K562 (cell line): ENCODE measurements around the gene ZNF740. TPM values are rescaled to one million over a fixed set of nuclear protein-coding genes. Genes with fewer than 3 reads are reported as not detected.

Experiments
- CBX8 ChIP-seq: fragments of 200-600 bp; sonication (generic); IDR thresholded peaks from 2 replicates; pipeline ENCODE4 v1.6.1; 2012; ENCODE audit warnings: borderline replicate concordance, mixed run types, low read depth, mild to moderate bottlenecking, moderate library complexity, mixed read lengths, low read length, control low read depth, inconsistent platforms; ENCODE audit not compliant: poor library complexity, severe bottlenecking; ENCODE audit errors: extremely low read depth
- FOXK2 ChIP-seq, 2 experiments: fragments of 450-650 bp; IDR thresholded peaks in 1 of 2; conservative IDR thresholded peaks in 1 of 2; 2 replicates each; pipeline ENCODE4 v1.6.1; 2016; ENCODE audit warnings: low read depth in 2 of 2, mild to moderate bottlenecking in 1 of 2
- GTF2E2 ChIP-seq: fragments of 200-800 bp; sonication (Bioruptor generic); IDR thresholded peaks from 2 replicates; pipeline ENCODE4 v1.6.1; 2016; ENCODE audit warnings: missing genetic modification characterization, missing compliant biosample characterization
- MAX ChIP-seq: sonication (generic); formaldehyde crosslinking; IDR thresholded peaks from 2 replicates; pipeline ENCODE4 v1.9.0; 2022; ENCODE audit warnings: mild to moderate bottlenecking, missing genetic modification reagents
- MCM7 ChIP-seq, 2 experiments: fragments of 450-650 bp; IDR thresholded peaks; 2 replicates each; pipeline ENCODE4 v1.6.1; 2016 to 2018
- MNT ChIP-seq, 2 experiments: fragments of 450-650 bp; conservative IDR thresholded peaks; 2 replicates each; pipeline ENCODE4 v1.6.1; 2017; ENCODE audit warnings: mild to moderate bottlenecking in 2 of 2, moderate library complexity in 2 of 2
- NONO ChIP-seq, 2 experiments: fragments of 200-400 bp in 1 of 2; fragments of 450-650 bp in 1 of 2; formaldehyde crosslinking in 1 of 2; IDR thresholded peaks; 2 replicates each; pipeline ENCODE4 v1.6.1; 2017; ENCODE audit warnings: low read depth in 2 of 2, mild to moderate bottlenecking in 2 of 2, moderate library complexity in 2 of 2, low read length in 1 of 2
- POLR3G ChIP-seq: IDR thresholded peaks from 2 replicates; pipeline ENCODE4 v1.6.1; 2011; ENCODE audit not compliant: insufficient read length, insufficient replicate concordance; ENCODE audit errors: extremely low read depth
- RBBP5 ChIP-seq: fragments of 200-600 bp; sonication (generic); IDR thresholded peaks from 2 replicates; pipeline ENCODE4 v1.6.1; 2012; ENCODE audit warnings: borderline replicate concordance, mild to moderate bottlenecking, low read length, control low read depth, inconsistent platforms; ENCODE audit not compliant: insufficient read depth, poor library complexity, severe bottlenecking
- RNF219 ChIP-seq: fragments of 250-450 bp; sonication (Bioruptor Pico); IDR thresholded peaks from 2 replicates; pipeline ENCODE4 v1.5.0; 2022; ENCODE audit warnings: mild to moderate bottlenecking
- SP1 ChIP-seq: sonication (generic); formaldehyde crosslinking; IDR thresholded peaks from 2 replicates; pipeline ENCODE4 v1.8.1; 2022; ENCODE audit warnings: mild to moderate bottlenecking, missing genetic modification reagents
- SREBF1 ChIP-seq: fragments of 150-350 bp; IDR thresholded peaks from 2 replicates; pipeline ENCODE4 v1.6.1; 2014; ENCODE audit warnings: antibody characterized with exemption, low read depth, low read length, borderline replicate concordance
- TEAD1 ChIP-seq, 2 experiments: fragments of 450-650 bp in 1 of 2; sonication (generic) in 1 of 2; formaldehyde crosslinking; IDR thresholded peaks; 2 replicates each; pipeline versions ENCODE4 v1.4.0 to v1.8.0; 2020 to 2022; ENCODE audit warnings: mild to moderate bottlenecking in 2 of 2, missing genetic modification reagents in 1 of 2
- TEAD2 ChIP-seq: fragments of 450-650 bp; IDR thresholded peaks from 2 replicates; pipeline ENCODE4 v1.6.1; 2016; ENCODE audit warnings: missing genetic modification characterization, control low read depth, missing compliant biosample characterization
- YY1 ChIP-seq, 3 experiments: IDR thresholded peaks; 2 replicates each; pipeline ENCODE4 v1.6.1; 2011; ENCODE audit warnings: low read length in 2 of 3, mild to moderate bottlenecking in 2 of 3, moderate library complexity in 2 of 3, borderline replicate concordance in 1 of 3, control low read depth in 1 of 3, low read depth in 1 of 3; ENCODE audit not compliant: insufficient read depth in 3 of 3, insufficient replicate concordance in 2 of 3, control insufficient read depth in 1 of 3, insufficient read length in 1 of 3; ENCODE audit errors: extremely low read depth in 1 of 3
- ZBTB2 ChIP-seq: fragments of 450-650 bp; IDR thresholded peaks from 2 replicates; pipeline ENCODE4 v1.6.1; 2016; ENCODE audit warnings: antibody characterized with exemption
- ZBTB43 ChIP-seq: sonication (generic); formaldehyde crosslinking; IDR thresholded peaks from 2 replicates; pipeline ENCODE4 v1.8.0; 2023; ENCODE audit warnings: mild to moderate bottlenecking, missing genetic modification reagents
- ZBTB7A ChIP-seq: IDR thresholded peaks from 2 replicates; pipeline ENCODE4 v1.6.1; 2011; ENCODE audit warnings: low read depth, mild to moderate bottlenecking, low read length, moderate library complexity, borderline replicate concordance; ENCODE audit not compliant: control insufficient read depth
- ZFPM2 ChIP-seq: fragments of 250-450 bp; sonication (Bioruptor Pico); IDR thresholded peaks from 2 replicates; pipeline ENCODE4 v1.5.1; 2022; ENCODE audit warnings: mild to moderate bottlenecking
- polyA plus RNA-seq, 8 experiments: library from polyadenylated mRNA; depleted of rRNA in 4 of 8; stranded (reverse) in 5 of 8; unstranded in 3 of 8; fragments of >200 nt; fragmentation: Nextera tagmentation in 2 of 8; fragmentation: Illumina TruSeq in 1 of 8; extraction: Ambion mirVana in 2 of 8; extraction: Trizol in 1 of 8; gene quantifications; 2 replicates each; pipeline versions ENCODE4 v1.2.1 to v1.2.3, GENCODE V29; 2011 to 2014; ENCODE audit warnings: inconsistent platforms in 1 of 8, missing spikeins in 1 of 8
- total RNA-seq, 7 experiments: library from RNA; depleted of rRNA in 6 of 7; stranded (reverse); fragments of >200 nt in 6 of 7; fragmentation: Illumina TruSeq in 2 of 7; extraction: Trizol in 2 of 7; gene quantifications; 2 replicates each; pipeline versions ENCODE4 v1.2.1 to v1.2.3, GENCODE V29; 2011 to 2021; ENCODE audit warnings: low replicate concordance in 1 of 7

ZNF740 gene
- total and polyA plus RNA-seq, 9 of the 15 experiments (the other 6 are each of a cell fraction or from before 2014, with no cell fraction given) = 0.57 to 46.4 (median 18.6) TPM

- TF ChIP-seq MNT (conservative IDR thresholded peaks at IDR 0.05) (peak in 1 of 2 experiments; percentile 36; a peak in 2 of 4 replicates), FOXK2 (conservative IDR thresholded peaks at IDR 0.05 in 1 of 2, IDR thresholded peaks at IDR 0.05 in 1 of 2; ENCODE audit: low read depth in 2 of 2) (no peak), ZBTB2 (no peak), NONO (IDR thresholded peaks at IDR 0.05; ENCODE audit: low read depth in 2 of 2, low read length in 1 of 2) (0 out of 4 replicates have a peak, but pooled peaks of 1 of the 2 experiments have one; percentile 38), RNF219 (no peak), ZBTB43 (CRISPR knock-in tag) (no peak), CBX8 (no peak), ZFPM2 (no peak), SREBF1 (0 out of 2 replicates have a peak, but pooled peaks have one; percentile 16), TEAD2 (tag) (peak; percentile 45; the same call in 1 of the 2 replicates), RBBP5 (peak; percentile 56), YY1 (IDR thresholded peaks at IDR 0.05; ENCODE audit: borderline replicate concordance in 1 of 3, control insufficient read depth in 1 of 3, extremely low read depth in 1 of 3, insufficient read depth in 3 of 3, insufficient read length in 1 of 3, insufficient replicate concordance in 2 of 3, low read depth in 1 of 3, low read length in 2 of 3) (peak in 1 of 3 experiments; percentile 11), POLR3G (no peak), MCM7 (IDR thresholded peaks at IDR 0.05) (no peak), TEAD1 (CRISPR knock-in tag; IDR thresholded peaks at IDR 0.05) (peak; percentile 78 to 96), SP1 (CRISPR knock-in tag) (peak; percentile 80), MAX (CRISPR knock-in tag) (peak; percentile 42), GTF2E2 (no peak), ZBTB7A (peak; percentile 78; the same call in 1 of the 2 replicates)
Measured at GRCh38 chr12:53220694-53221202, 40.2 kb downstream of the ZNF740 start (continued).
